ENCODE results near the gene SPC24. TPM values are rescaled to one million over a fixed set of nuclear protein-coding genes. Genes with fewer than 3 reads are reported as not detected.
A peak's percentile ranks its signal among the peaks of the same experiment; 100 is the strongest.
"Not testable (repeated sequence)": the region's sequence is repeated elsewhere in the genome, so short reads cannot be mapped to it uniquely, and the experiment has no call there.

Gene SPC24
- polyA plus RNA-seq, 1 donor = 25.5 TPM

GRCh38 chr19:11130824-11131455 lies 24.6 kb downstream of the SPC24 start:
- DNase-seq = peak; percentile 66

DNA sequence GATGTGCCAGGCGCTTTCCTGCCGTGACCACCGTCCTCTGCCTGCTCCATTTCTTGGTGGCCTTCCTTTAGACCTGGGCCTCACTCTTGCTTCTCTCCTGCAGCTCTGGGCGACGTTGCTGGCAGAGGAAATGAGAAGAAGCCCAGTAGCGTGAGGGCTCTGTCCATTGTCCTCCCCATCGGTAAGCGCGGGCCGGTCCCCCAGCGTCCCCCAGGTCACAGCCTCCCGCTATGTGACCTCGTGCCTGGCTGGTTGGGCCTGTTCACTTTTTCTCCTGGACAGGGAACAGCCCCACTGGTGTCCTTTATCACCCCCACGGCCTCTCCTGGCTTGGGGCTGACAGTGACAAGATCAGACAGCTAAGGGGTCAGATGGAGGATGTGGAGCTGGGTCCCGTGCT lies 27.7 kb downstream of the SPC24 start:
- no peak for DNase-seq

- DNase-seq = peak; percentile 79
Measured at GRCh38 chr19:11125994-11126685, 29.4 kb downstream of the SPC24 start.

GRCh38 chr19:11124157-11124556 lies 31.4 kb downstream of the SPC24 start:
- DNase-seq = not testable (repeated sequence)

GRCh38 chr19:11123114-11123513 lies 32.5 kb downstream of the SPC24 start:
- DNase-seq = no peak

DNA sequence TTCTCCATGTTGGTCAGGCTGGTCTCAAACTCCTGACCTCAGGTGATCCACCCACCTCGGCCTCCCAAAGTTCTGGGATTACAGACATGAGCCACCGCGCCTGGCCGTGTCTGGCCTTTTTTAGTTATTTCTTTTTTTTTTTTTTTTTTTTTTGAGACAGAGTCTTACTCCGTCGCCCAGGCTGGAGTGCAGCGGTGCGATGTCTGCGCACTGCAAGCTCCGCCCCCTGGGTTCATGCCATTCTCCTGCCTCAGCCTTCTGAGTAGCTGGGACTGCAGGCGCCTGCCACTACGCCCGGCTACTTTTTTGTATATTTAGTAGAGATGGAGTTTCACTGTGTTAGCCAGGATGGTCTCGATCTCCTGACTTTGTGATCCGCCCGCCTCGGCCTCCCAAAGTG lies 33.6 kb downstream of the SPC24 start:
- not testable (repeated sequence) for DNase-seq

GRCh38 chr19:11116507-11116906 lies 39.1 kb downstream of the SPC24 start:
- no peak for DNase-seq

DNA sequence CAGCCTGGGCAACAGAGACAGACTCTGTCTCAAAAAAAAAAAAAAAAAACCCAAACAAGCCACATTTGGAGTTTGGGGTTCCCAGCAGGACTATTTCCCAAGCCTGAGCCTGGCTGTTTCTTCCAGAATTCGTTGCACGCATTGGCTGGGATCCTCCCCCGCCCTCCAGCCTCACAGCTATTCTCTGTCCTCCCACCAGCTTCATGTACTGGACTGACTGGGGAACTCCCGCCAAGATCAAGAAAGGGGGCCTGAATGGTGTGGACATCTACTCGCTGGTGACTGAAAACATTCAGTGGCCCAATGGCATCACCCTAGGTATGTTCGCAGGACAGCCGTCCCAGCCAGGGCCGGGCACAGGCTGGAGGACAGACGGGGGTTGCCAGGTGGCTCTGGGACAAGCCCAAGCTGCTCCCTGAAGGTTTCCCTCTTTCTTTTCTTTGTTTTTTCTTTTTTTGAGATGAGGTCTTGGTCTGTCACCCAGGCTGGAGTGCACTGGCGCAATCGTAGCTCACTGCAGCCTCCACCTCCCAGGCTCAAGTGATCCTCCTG lies 39.6 kb downstream of the SPC24 start:
- no peak for DNase-seq

DNA sequence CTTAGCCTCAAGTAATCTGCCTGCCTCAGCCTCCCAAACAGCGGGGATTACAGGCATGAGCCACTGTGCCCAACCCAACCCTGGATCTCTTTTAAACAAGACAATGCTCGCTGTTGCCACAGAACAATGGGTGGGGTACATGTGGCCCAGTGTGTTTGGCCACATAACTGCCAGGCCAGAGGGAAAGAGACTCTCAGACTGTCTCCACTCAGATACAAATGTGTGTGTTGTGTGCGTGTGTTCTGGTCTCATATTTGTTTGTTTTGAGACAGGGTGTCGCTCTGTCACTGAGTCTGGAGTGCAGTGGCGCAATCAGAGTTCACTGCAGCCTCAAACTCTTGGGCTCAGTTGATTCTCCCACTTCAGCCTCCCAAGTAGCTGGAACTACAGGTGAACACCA lies 40.5 kb downstream of the SPC24 start:
- DNase-seq = no peak

DNA sequence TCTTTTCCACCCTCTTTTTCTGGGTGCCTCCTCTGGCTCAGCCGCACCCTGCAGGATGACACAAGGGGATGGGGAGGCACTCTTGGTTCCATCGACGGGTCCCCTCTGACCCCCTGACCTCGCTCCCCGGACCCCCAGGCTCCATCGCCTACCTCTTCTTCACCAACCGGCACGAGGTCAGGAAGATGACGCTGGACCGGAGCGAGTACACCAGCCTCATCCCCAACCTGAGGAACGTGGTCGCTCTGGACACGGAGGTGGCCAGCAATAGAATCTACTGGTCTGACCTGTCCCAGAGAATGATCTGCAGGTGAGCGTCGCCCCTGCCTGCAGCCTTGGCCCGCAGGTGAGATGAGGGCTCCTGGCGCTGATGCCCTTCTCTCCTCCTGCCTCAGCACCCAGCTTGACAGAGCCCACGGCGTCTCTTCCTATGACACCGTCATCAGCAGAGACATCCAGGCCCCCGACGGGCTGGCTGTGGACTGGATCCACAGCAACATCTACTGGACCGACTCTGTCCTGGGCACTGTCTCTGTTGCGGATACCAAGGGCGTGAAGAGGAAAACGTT lies 42.4 kb downstream of the SPC24 start:
- no peak for DNase-seq

DNA sequence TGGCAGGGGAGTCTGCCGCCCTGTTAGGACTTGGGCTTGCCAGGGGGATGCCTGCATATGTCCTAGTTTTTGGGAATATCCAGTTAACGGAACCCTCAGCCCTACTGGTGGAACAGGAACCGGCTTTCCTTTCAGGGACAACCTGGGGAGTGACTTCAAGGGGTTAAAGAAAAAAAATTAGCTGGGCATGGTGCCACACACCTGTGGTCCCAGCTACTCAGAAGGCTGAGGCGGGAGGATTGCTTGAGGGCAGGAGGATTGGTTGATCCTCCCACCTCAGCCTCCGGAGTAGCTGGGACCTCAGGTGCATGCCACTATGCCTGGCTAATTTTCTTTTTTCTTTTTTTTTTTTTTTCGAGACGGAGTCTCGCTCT lies 43.8 kb downstream of the SPC24 start:
- no peak for DNase-seq

DNA sequence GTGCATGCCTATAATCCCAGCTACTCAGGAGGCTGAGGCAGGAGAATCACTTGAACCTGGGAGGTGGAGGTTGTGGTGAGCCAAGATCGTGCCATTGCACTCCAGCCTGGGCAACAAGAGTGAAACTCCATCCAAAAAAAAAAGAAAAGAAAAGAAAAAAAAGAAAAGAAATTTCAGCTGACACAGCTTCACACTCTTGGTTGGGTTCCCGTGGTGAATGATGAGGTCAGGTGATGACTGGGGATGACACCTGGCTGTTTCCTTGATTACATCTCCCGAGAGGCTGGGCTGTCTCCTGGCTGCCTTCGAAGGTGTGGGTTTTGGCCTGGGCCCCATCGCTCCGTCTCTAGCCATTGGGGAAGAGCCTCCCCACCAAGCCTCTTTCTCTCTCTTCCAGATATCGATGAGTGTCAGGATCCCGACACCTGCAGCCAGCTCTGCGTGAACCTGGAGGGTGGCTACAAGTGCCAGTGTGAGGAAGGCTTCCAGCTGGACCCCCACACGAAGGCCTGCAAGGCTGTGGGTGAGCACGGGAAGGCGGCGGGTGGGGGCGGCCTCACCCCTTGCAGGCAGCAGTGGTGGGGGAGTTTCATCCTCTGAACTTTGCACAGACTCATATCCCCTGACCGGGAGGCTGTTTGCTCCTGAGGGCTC lies 44.3 kb downstream of the SPC24 start:
- no peak for DNase-seq

DNA sequence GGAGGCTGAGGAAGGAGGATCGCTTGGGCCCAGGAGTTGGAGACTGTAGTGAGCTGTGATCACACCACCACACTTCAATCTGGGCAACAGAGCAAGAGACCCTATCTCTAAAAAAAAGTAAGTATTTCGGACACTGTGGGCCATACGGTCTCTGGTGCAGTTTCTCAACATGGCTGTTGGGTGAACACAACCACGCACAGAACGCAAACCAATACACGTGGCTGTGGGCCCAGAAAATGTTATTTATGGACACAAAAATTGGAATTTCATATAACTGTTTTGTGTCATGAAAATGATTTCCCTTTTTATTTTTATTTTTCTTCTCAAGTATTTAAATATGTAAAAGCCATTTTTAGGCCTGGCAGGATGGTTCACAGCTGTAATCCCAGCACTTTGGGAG lies 46.8 kb downstream of the SPC24 start:
- no peak for DNase-seq

- no peak for DNase-seq
Measured at GRCh38 chr19:11106477-11106876, 49.1 kb downstream of the SPC24 start.

DNA sequence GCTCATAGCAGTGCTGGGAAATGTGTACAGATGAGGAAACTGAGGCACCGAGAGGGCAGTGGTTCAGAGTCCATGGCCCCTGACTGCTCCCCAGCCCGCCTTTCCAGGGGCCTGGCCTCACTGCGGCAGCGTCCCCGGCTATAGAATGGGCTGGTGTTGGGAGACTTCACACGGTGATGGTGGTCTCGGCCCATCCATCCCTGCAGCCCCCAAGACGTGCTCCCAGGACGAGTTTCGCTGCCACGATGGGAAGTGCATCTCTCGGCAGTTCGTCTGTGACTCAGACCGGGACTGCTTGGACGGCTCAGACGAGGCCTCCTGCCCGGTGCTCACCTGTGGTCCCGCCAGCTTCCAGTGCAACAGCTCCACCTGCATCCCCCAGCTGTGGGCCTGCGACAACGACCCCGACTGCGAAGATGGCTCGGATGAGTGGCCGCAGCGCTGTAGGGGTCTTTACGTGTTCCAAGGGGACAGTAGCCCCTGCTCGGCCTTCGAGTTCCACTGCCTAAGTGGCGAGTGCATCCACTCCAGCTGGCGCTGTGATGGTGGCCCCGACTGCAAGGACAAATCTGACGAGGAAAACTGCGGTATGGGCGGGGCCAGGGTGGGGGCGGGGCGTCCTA lies 50.5 kb downstream of the SPC24 start:
- no peak for DNase-seq

- DNase-seq = not testable (repeated sequence)
Measured at GRCh38 chr19:11103667-11104066, 51.9 kb downstream of the SPC24 start.

- DNase-seq = no peak
Measured at GRCh38 chr19:11102944-11103343, 52.6 kb downstream of the SPC24 start.

GRCh38 chr19:11101057-11101456 lies 54.5 kb downstream of the SPC24 start:
- DNase-seq = no peak

DNA sequence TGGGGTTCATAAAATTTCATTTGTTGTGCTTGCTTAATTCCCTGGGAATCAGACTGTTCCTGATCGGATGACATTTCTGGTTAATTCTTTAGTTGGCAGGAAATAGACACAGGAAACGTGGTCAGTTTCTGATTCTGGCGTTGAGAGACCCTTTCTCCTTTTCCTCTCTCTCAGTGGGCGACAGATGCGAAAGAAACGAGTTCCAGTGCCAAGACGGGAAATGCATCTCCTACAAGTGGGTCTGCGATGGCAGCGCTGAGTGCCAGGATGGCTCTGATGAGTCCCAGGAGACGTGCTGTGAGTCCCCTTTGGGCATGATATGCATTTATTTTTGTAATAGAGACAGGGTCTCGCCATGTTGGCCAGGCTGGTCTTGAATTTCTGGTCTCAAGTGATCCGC lies 55.5 kb downstream of the SPC24 start:
- no peak for DNase-seq

DNA sequence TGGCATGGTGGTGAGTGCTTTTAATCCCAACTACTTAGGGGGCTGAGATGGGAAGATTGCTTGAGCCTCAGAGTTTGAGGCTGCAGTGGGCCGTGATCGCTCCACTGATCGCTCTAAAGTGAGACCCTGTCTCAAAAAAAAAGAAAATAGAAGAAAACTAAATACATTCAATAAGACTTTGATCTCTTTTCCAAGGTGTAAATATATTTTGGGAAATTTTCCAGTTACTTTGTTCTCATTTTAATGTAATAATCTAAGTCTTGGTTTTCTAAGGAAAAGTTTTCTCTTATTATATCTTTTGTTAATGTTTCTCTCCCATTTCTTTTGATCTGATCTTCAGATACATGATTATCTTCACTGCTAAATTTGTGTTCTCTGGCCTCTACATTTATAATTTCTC lies 56.7 kb downstream of the SPC24 start:
- no peak for DNase-seq

DNA sequence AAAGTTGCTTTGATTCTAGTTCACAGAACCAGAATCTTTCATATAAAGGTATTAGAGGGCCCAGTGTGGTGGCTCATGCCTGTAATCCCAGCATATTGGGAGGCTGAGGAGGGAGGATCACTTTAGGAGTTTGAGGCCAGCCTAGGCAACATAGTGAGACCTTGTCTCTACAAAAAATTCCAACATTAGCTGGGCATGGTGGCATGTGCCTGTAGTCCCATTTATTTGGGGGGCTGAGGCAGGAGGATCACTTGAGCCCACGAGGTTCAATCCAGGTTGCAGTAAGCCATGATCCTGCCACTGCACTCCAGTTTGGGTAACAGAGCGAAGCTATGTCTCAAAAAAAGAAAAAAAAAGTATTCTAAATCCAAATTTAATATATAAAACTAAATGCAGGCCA lies 57.3 kb downstream of the SPC24 start:
- no peak for DNase-seq

GRCh38 chr19:11097367-11097766 lies 58.2 kb downstream of the SPC24 start:
- not testable (repeated sequence) for DNase-seq
